Panc1 (cell line): Measurements from ENCODE around the gene TIMM50. TPM values are rescaled to one million over a fixed set of nuclear protein-coding genes. Genes with fewer than 3 reads are reported as not detected.

Experiments used
- ATAC-seq: fragments of 200-7000 bp; cut with Tn5 transposase; 2 replicates; pipeline ENCODE4 v1.9.1; 2020; ENCODE audit warnings: mild to moderate bottlenecking, moderate library complexity
- BruUV-seq: library from RNA; stranded (reverse); fragments of 400-500 nt; replicated peaks from 2 replicates; lab custom pipeline; 2021; lab: Mats Ljungman, UMichigan
- CTCF ChIA-PET: fragments of 300-600 bp; sonication (Branson Sonifier 250); formaldehyde crosslinking; loops from one replicate; lab custom pipeline; 2022; ENCODE audit warnings: antibody characterized with exemption; lab: Charles Lee
- POLR2A ChIA-PET: fragments of 300-600 bp; sonication (Branson Sonifier 250); formaldehyde crosslinking; loops from one replicate; lab custom pipeline; 2022; ENCODE audit warnings: antibody characterized with exemption; lab: Charles Lee
- DNase-seq: peaks from one replicate; pipeline ENCODE4 v3.0.0-alpha.2; 2010; ENCODE audit warnings: low read depth, low spot score
- H3K27ac ChIP-seq: 2 replicates; pipeline ENCODE4 v1.5.1; 2011; ENCODE audit warnings: mild to moderate bottlenecking, low read length, inconsistent platforms
- H3K27me3 ChIP-seq: fragments of 200-500 bp; sonication (Bioruptor generic); 2 replicates; pipeline ENCODE4 v1.6.0; 2014; ENCODE audit warnings: low read length, inconsistent platforms; ENCODE audit not compliant: control insufficient read depth, insufficient read depth
- H3K36me3 ChIP-seq: fragments of 200-500 bp; sonication (Bioruptor generic); 2 replicates; pipeline ENCODE4 v1.5.1; 2014; ENCODE audit warnings: inconsistent platforms, mild to moderate bottlenecking, low read length, moderate library complexity; ENCODE audit not compliant: control insufficient read depth, insufficient read depth
- H3K4me1 ChIP-seq: 2 replicates; pipeline ENCODE4 v1.5.1; 2011; ENCODE audit warnings: inconsistent platforms, mild to moderate bottlenecking, low read length, moderate library complexity; ENCODE audit not compliant: control insufficient read depth, insufficient read depth
- H3K4me3 ChIP-seq, 2 experiments: 2 replicates each; pipeline ENCODE4 v1.5.1; 2011 to 2012; ENCODE audit warnings: low read depth in 2 of 2, low read length in 2 of 2, mild to moderate bottlenecking in 2 of 2, inconsistent platforms in 1 of 2, moderate library complexity in 1 of 2
- H3K9me3 ChIP-seq: fragments of 200-500 bp; sonication (Bioruptor generic); 2 replicates; pipeline ENCODE4 v1.5.1; 2014; ENCODE audit warnings: low read depth, mild to moderate bottlenecking, inconsistent platforms, low read length, moderate library complexity; ENCODE audit not compliant: control insufficient read depth, insufficient read depth
- CTCF ChIP-seq: fragments of 450-650 bp; IDR thresholded peaks from 2 replicates; pipeline ENCODE4 v1.5.1; 2017; ENCODE audit warnings: mild to moderate bottlenecking
- POLR2AphosphoS5 ChIP-seq: IDR thresholded peaks from 2 replicates; pipeline ENCODE4 v1.6.1; 2012; ENCODE audit warnings: mild to moderate bottlenecking, low read depth, low read length, moderate library complexity
- REST ChIP-seq, 2 experiments: IDR thresholded peaks; 2 replicates each; pipeline ENCODE4 v1.6.1; 2011 to 2012; ENCODE audit warnings: low read depth in 2 of 2, control low read depth in 1 of 2, low read length in 1 of 2, mild to moderate bottlenecking in 1 of 2, moderate library complexity in 1 of 2; ENCODE audit not compliant: insufficient read depth in 1 of 2
- SIN3A ChIP-seq: IDR thresholded peaks from 2 replicates; pipeline ENCODE4 v1.6.1; 2012; ENCODE audit warnings: low read depth, mild to moderate bottlenecking, low read length, moderate library complexity, borderline replicate concordance; ENCODE audit not compliant: insufficient read depth
- TCF7L2 ChIP-seq: IDR thresholded peaks from 2 replicates; pipeline ENCODE4 v1.6.1; 2011; ENCODE audit warnings: mild to moderate bottlenecking, low read depth, low read length, inconsistent platforms
- in situ Hi-C: cut with HindIII; loops from 2 replicates; pipeline ENCODE4 v1.10.0; 2016; ENCODE audit warnings: low sequenced_read_pairs, low pct_unique_long_range_greater_than_20kb
- intact Hi-C: fragments of 100-400 bp; cut with micrococcal nuclease; formaldehyde crosslinking; loops from one replicate; pipeline ENCODE4 v1.10.0; 2022; ENCODE audit not compliant: unreplicated experiment
- total RNA-seq: library from RNA; stranded (reverse); gene quantifications from one replicate; pipeline ENCODE4 v1.2.1, GENCODE V29; 2021; ENCODE audit not compliant: unreplicated experiment

TIMM50 gene
- total RNA-seq, 1 experiment from 2014 or later = 1,837 TPM

GRCh38 chr19:39502640-39503417 lies 22.2 kb downstream of the TIMM50 start:
- Histone ChIP-seq H3K36me3 (no peaks in the 10 kb centered on the region), H3K4me3 (peak overlapping the region in 1 of 2 experiments; percentile 34; a peak in 2 of 4 replicates), H3K9me3 (no peaks in the 10 kb centered on the region), H3K27ac (peak overlapping the region; percentile 3; the same call in 1 of the 2 replicates), H3K27me3 (peaks cover 8% of the 10 kb centered on the region), H3K4me1 (peaks cover 27% of the 10 kb centered on the region)
- TF ChIP-seq TCF7L2 (no peak), REST (IDR thresholded peaks at IDR 0.05; ENCODE audit: insufficient read depth in 1 of 2, low read depth in 2 of 2, low read length in 1 of 2) (no peak), SIN3A (no peak), POLR2AphosphoS5 (no peak), CTCF (no peak)
- ATAC-seq (peak; percentile 24), DNase-seq (peak; percentile 93)
- in situ Hi-C loops = loop anchor here (5.0 kb wide), 6 partner anchors 39 to 339 kb away; partner anchors contain the start of genes EID2, MED29 and PAF1
- no TSS peak for BruUV-seq
- intact Hi-C loops = no loop called here
- ChIA-PET CTCF (interaction anchor here (0.6 to 2.4 kb wide), 46 partner anchors 8 to 802 kb away, joined by 3 to 88 read pairs (median 5); partner anchors contain the start of genes EID2B, MED29, PAF1 and PSMC4), POLR2A (interaction anchor here (0.5 to 3.7 kb wide), 11 partner anchors 12 to 541 kb away, joined by 3 to 43 read pairs (median 5); partner anchors contain the start of genes DYRK1B, RPS16 and SUPT5H)

DNA sequence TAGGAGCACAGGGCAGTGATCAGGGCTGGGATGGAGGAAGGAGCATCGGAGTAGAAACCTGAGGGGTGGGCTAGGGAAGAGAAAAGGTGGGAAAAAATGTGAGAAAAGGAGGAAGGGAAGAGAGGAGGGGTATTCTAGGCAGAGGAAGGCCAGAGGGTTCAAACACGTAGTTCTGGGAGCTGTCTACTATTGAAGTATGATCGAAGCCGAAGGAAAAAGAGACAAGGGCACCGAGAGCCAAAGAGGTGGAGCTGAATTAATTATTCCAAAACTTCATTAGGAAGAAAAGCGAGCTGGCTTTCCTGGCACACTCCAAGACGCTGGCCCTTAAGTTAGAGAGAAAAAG lies 25.9 kb downstream of the TIMM50 start:
- ChIA-PET CTCF (interaction anchor here (0.5 to 4.5 kb wide), 12 partner anchors 9 to 170 kb away, joined by 3 to 34 read pairs (median 5); partner anchors contain the start of genes EID2B, RPS16 and TIMM50), POLR2A (interaction anchor here (0.5 to 4.1 kb wide), 8 partner anchors 9 to 327 kb away, joined by 4 to 38 read pairs (median 6); partner anchors contain the start of genes DYRK1B, EID2B, RPS16 and ZFP36)
- Histone ChIP-seq H3K27ac (peak overlapping the region; percentile 62), H3K36me3 (no peaks in the 10 kb centered on the region), H3K4me1 (peaks cover 21% of the 10 kb centered on the region), H3K27me3 (no peaks in the 10 kb centered on the region), H3K9me3 (no peaks in the 10 kb centered on the region), H3K4me3 (peak overlapping the region; percentile 39 to 58)
- no TSS peak for BruUV-seq
- TF ChIP-seq POLR2AphosphoS5 (no peak), TCF7L2 (no peak), REST (IDR thresholded peaks at IDR 0.05; ENCODE audit: insufficient read depth in 1 of 2, low read depth in 2 of 2, low read length in 1 of 2) (no peak), SIN3A (no peak), CTCF (no peak)
- DNase-seq = peak; percentile 80
- no peak for ATAC-seq
- in situ Hi-C loops = no loop called here
- intact Hi-C loops = loop anchor here (2.0 kb wide), 1 partner anchor 26 kb away; the partner anchor contains the start of gene TIMM50
